H9 (cell line): Measurements from ENCODE around the gene RFX8. TPM values are rescaled to one million over a fixed set of nuclear protein-coding genes. Genes with fewer than 3 reads are reported as not detected.

Experiments used
- DNase-seq: peaks from one replicate; pipeline ENCODE4 v3.0.0-alpha.2; 2017
- H2AFZ ChIP-seq: one replicate; pipeline ENCODE4 v1.6.1; 2013; ENCODE audit warnings: mild to moderate bottlenecking, low read length, control low read depth, moderate library complexity
- H2AK5ac ChIP-seq: 2 replicates; pipeline ENCODE4 v1.6.1; 2013; ENCODE audit warnings: low read length, control low read depth, mixed read lengths; ENCODE audit not compliant: insufficient read length
- H2BK120ac ChIP-seq: one replicate; pipeline ENCODE4 v1.6.1; 2013; ENCODE audit warnings: low read depth, mild to moderate bottlenecking, low read length, control low read depth, inconsistent platforms; ENCODE audit not compliant: poor library complexity, severe bottlenecking
- H2BK12ac ChIP-seq: 2 replicates; pipeline ENCODE4 v1.6.1; 2013; ENCODE audit warnings: low read length, control low read depth, mixed read lengths, low read depth; ENCODE audit not compliant: insufficient read length
- H2BK15ac ChIP-seq: 2 replicates; pipeline ENCODE4 v1.6.1; 2013; ENCODE audit warnings: low read depth, low read length, control low read depth
- H2BK20ac ChIP-seq: one replicate; pipeline ENCODE4 v1.6.1; 2013; ENCODE audit warnings: low read depth, mild to moderate bottlenecking, low read length, control low read depth, inconsistent platforms; ENCODE audit not compliant: poor library complexity, severe bottlenecking
- H2BK5ac ChIP-seq: 2 replicates; pipeline ENCODE4 v1.6.1; 2013; ENCODE audit warnings: low read length, control low read depth, mixed read lengths; ENCODE audit not compliant: insufficient read length
- H3K14ac ChIP-seq: 2 replicates; pipeline ENCODE4 v1.6.1; 2013; ENCODE audit warnings: low read length, control low read depth; ENCODE audit not compliant: insufficient read depth
- H3K18ac ChIP-seq: 2 replicates; pipeline ENCODE4 v1.6.1; 2013; ENCODE audit warnings: low read depth, mild to moderate bottlenecking, mixed read lengths, low read length, control low read depth; ENCODE audit not compliant: insufficient read length
- H3K23ac ChIP-seq: 2 replicates; pipeline ENCODE4 v1.6.1; 2013; ENCODE audit warnings: low read length, control low read depth, mixed read lengths, low read depth; ENCODE audit not compliant: insufficient read length
- H3K23me2 ChIP-seq: 2 replicates; pipeline ENCODE4 v1.6.1; 2013; ENCODE audit warnings: low read depth, mild to moderate bottlenecking, mixed read lengths, low read length, control low read depth; ENCODE audit not compliant: insufficient read length, poor library complexity, severe bottlenecking
- H3K27ac ChIP-seq: 2 replicates; pipeline ENCODE4 v1.5.1; 2013; ENCODE audit warnings: low read length, control low read depth, mixed read lengths, low read depth; ENCODE audit not compliant: insufficient read length
- H3K27me3 ChIP-seq: 2 replicates; pipeline ENCODE4 v1.6.1; 2013; ENCODE audit warnings: low read length, control low read depth, inconsistent platforms; ENCODE audit not compliant: insufficient read depth
- H3K4ac ChIP-seq: 2 replicates; pipeline ENCODE4 v1.6.1; 2013; ENCODE audit warnings: low read depth, mild to moderate bottlenecking, control low read depth, inconsistent platforms, low read length, moderate library complexity
- H3K4me1 ChIP-seq: 2 replicates; pipeline ENCODE4 v1.6.1; 2013; ENCODE audit warnings: low read length, control low read depth, inconsistent platforms; ENCODE audit not compliant: insufficient read depth
- H3K4me2 ChIP-seq: 2 replicates; pipeline ENCODE4 v1.6.1; 2013; ENCODE audit warnings: low read length, control low read depth, mixed read lengths; ENCODE audit not compliant: insufficient read length, insufficient read depth
- H3K56ac ChIP-seq: 2 replicates; pipeline ENCODE4 v1.6.1; 2013; ENCODE audit warnings: low read depth, mild to moderate bottlenecking, mixed read lengths, low read length, control low read depth; ENCODE audit not compliant: insufficient read length
- H3K79me1 ChIP-seq: 2 replicates; pipeline ENCODE4 v1.6.1; 2013; ENCODE audit warnings: low read depth, mild to moderate bottlenecking, moderate library complexity, low read length, control low read depth, inconsistent platforms; ENCODE audit not compliant: insufficient read depth, poor library complexity, severe bottlenecking
- H3K79me2 ChIP-seq: 2 replicates; pipeline ENCODE4 v1.6.1; 2013; ENCODE audit warnings: low read length, control low read depth, inconsistent platforms; ENCODE audit not compliant: insufficient read depth
- H3K9ac ChIP-seq: 2 replicates; pipeline ENCODE4 v1.6.1; 2013; ENCODE audit warnings: low read length, control low read depth, mixed read lengths; ENCODE audit not compliant: insufficient read length; ENCODE audit errors: extremely low read depth
- H3K9me3 ChIP-seq: one replicate; pipeline ENCODE4 v1.6.1; 2013; ENCODE audit warnings: low read depth, low read length, inconsistent platforms; ENCODE audit not compliant: control insufficient read depth
- H3T11ph ChIP-seq: one replicate; pipeline ENCODE4 v1.6.1; 2013; ENCODE audit warnings: mild to moderate bottlenecking, low read length, control low read depth, inconsistent platforms
- H4K20me1 ChIP-seq: one replicate; pipeline ENCODE4 v1.6.1; 2013; ENCODE audit not compliant: control insufficient read depth, insufficient read length, insufficient read depth
- H4K5ac ChIP-seq: 2 replicates; pipeline ENCODE4 v1.6.1; 2013; ENCODE audit warnings: low read depth, mild to moderate bottlenecking, mixed read lengths, low read length, control low read depth; ENCODE audit not compliant: insufficient read length
- H4K8ac ChIP-seq: replicated peaks from 2 replicates; pipeline ENCODE4 v1.6.1; 2013; ENCODE audit warnings: low read length, control low read depth, mixed read lengths, low read depth; ENCODE audit not compliant: insufficient read length
- H4K91ac ChIP-seq: 2 replicates; pipeline ENCODE4 v1.6.1; 2013; ENCODE audit warnings: low read depth, mild to moderate bottlenecking, moderate library complexity, mixed read lengths, low read length, control low read depth; ENCODE audit not compliant: insufficient read length
- H3K27ac Mint-ChIP-seq, 3 experiments: 2 replicates in 2 of 3; 3 replicates in 1 of 3; pipeline ENCODE4 v1.8.0; 2020 to 2021; ENCODE audit warnings: mixed read lengths in 3 of 3, mild to moderate bottlenecking in 1 of 3, moderate library complexity in 1 of 3
- H3K27me3 Mint-ChIP-seq: 2 replicates; pipeline ENCODE4 v1.8.0; 2021; ENCODE audit warnings: low read depth, mild to moderate bottlenecking, moderate library complexity, mixed read lengths
- H3K36me3 Mint-ChIP-seq, 3 experiments: 2 replicates in 2 of 3; 3 replicates in 1 of 3; pipeline ENCODE4 v1.8.0; 2020 to 2021; ENCODE audit warnings: low read depth in 3 of 3, mixed read lengths in 3 of 3; ENCODE audit not compliant: insufficient read depth in 1 of 3
- H3K4me1 Mint-ChIP-seq, 2 experiments: 2 replicates each; pipeline ENCODE4 v1.8.0; 2020; ENCODE audit warnings: mixed read lengths in 2 of 2
- H3K4me3 Mint-ChIP-seq, 2 experiments: 2 replicates in 1 of 2; 3 replicates in 1 of 2; pipeline ENCODE4 v1.8.0; 2020 to 2021; ENCODE audit warnings: mild to moderate bottlenecking in 2 of 2, mixed read lengths in 2 of 2, moderate library complexity in 1 of 2
- H3K9me3 Mint-ChIP-seq, 2 experiments: 2 replicates in 1 of 2; 3 replicates in 1 of 2; pipeline ENCODE4 v1.8.0; 2020; ENCODE audit warnings: mild to moderate bottlenecking in 2 of 2, mixed read lengths in 2 of 2, moderate library complexity in 1 of 2
- CTCF ChIP-seq: fragments of 200-600 bp; sonication (generic); conservative IDR thresholded peaks from 3 replicates; pipeline ENCODE4 v1.8.0; 2021; ENCODE audit warnings: antibody characterized with exemption, mild to moderate bottlenecking
- WGBS: extraction: QIAGEN DNeasy Blood & Tissue Kit; methylation state at CpG from one replicate; pipeline ENCODE4 v1.1.7; 2013; ENCODE audit warnings: missing lambda C conversion rate, low lambda C conversion rate, mixed read lengths; ENCODE audit not compliant: insufficient read length; ENCODE audit errors: extremely low coverage; 5-methylcytosine and 5-hydroxymethylcytosine counted together
- total RNA-seq: library from RNA; stranded (reverse); gene quantifications from 2 replicates; pipeline ENCODE4 v1.2.1, GENCODE V29; 2021

The RFX8 gene
- total RNA-seq, 1 experiment from 2014 or later = 0.22 TPM

- Histone ChIP-seq H3K9ac (no peak overlapping the region), H2BK120ac (no peak overlapping the region), H3K79me1 (no peaks in the 10 kb centered on the region), H3K9me3 (no peaks in the 10 kb centered on the region), H2BK5ac (no peak overlapping the region), H3K79me2 (no peaks in the 10 kb centered on the region), H3K4me2 (no peak overlapping the region), H3K4ac (no peak overlapping the region), H3K23me2 (no peaks in the 10 kb centered on the region), H3K14ac (no peak overlapping the region; the same call in 1 of the 2 replicates), H4K91ac (no peak overlapping the region), H2BK15ac (no peak overlapping the region), H4K20me1 (no peaks in the 10 kb centered on the region), H3K23ac (no peak overlapping the region), H2AK5ac (no peak overlapping the region), H3K27ac (no peak overlapping the region), H3T11ph (no peak overlapping the region), H3K4me1 (peaks cover 9% of the 10 kb centered on the region; the same call in 1 of the 2 replicates), H2BK20ac (no peak overlapping the region), H4K5ac (no peak overlapping the region), H4K8ac (no peak overlapping the region), H3K27me3 (no peaks in the 10 kb centered on the region; the same call in 1 of the 2 replicates), H2AFZ (no peak overlapping the region), H3K56ac (no peak overlapping the region), H2BK12ac (no peak overlapping the region), H3K18ac (no peak overlapping the region)
- no peaks in the 10 kb centered on the region for H3K9me3 Mint-ChIP-seq
- TF ChIP-seq CTCF = no peak
- no peak overlapping the region for H3K4me3 Mint-ChIP-seq
- peaks cover 28 to 29% of the 10 kb centered on the region in 2 experiments for H3K4me1 Mint-ChIP-seq
- DNase-seq = no peak
- H3K36me3 Mint-ChIP-seq = no peaks in the 10 kb centered on the region
- peak overlapping the region in 1 of 3 experiments; percentile 55; a peak in 1 of 7 replicates for H3K27ac Mint-ChIP-seq
- H3K27me3 Mint-ChIP-seq = peaks cover 26% of the 10 kb centered on the region
- no CpG with 5 or more reads among the region's 4 CpGs for WGBS
Measured at GRCh38 chr2:101469863-101470262, 5.0 kb downstream of the RFX8 start.
